Calu3 (cell line): ENCODE data around the gene SHMT2. TPM values are rescaled to one million over a fixed set of nuclear protein-coding genes. Genes with fewer than 3 reads are reported as not detected.
"Not testable (repeated sequence)": the region's sequence is repeated elsewhere in the genome, so short reads cannot be mapped to it uniquely, and the experiment has no call there.

Source experiments
- BruUV-seq: library from RNA; stranded (reverse); fragments of 400-500 nt; replicated peaks from 2 replicates; lab custom pipeline; 2021; lab: Mats Ljungman, UMichigan
- CTCF ChIA-PET: fragments of 300-600 bp; sonication (Branson Sonifier 250); formaldehyde crosslinking; loops from one replicate; lab custom pipeline; 2022; ENCODE audit warnings: antibody characterized with exemption; lab: Charles Lee
- DNase-seq: peaks from one replicate; pipeline ENCODE4 v3.0.0; 2022
- H3K27ac Mint-ChIP-seq: one replicate; pipeline ENCODE4 v1.8.0; 2022; ENCODE audit warnings: mixed read lengths; ENCODE audit not compliant: unreplicated experiment
- H3K27me3 Mint-ChIP-seq: one replicate; pipeline ENCODE4 v1.8.0; 2022; ENCODE audit warnings: mixed read lengths; ENCODE audit not compliant: unreplicated experiment
- H3K36me3 Mint-ChIP-seq: one replicate; pipeline ENCODE4 v1.8.0; 2022; ENCODE audit warnings: mild to moderate bottlenecking, moderate library complexity, mixed read lengths; ENCODE audit not compliant: insufficient read depth, unreplicated experiment
- H3K4me1 Mint-ChIP-seq: one replicate; pipeline ENCODE4 v1.8.0; 2022; ENCODE audit warnings: mild to moderate bottlenecking, low read depth, mixed read lengths; ENCODE audit not compliant: unreplicated experiment
- H3K4me3 Mint-ChIP-seq: one replicate; pipeline ENCODE4 v1.8.0; 2022; ENCODE audit warnings: mild to moderate bottlenecking, low read depth, moderate library complexity, mixed read lengths; ENCODE audit not compliant: unreplicated experiment
- H3K9me3 Mint-ChIP-seq: one replicate; pipeline ENCODE4 v1.8.0; 2022; ENCODE audit warnings: low read depth, mixed read lengths; ENCODE audit not compliant: unreplicated experiment
- intact Hi-C: fragments of 100-400 bp; cut with micrococcal nuclease; formaldehyde crosslinking; loops from one replicate; pipeline ENCODE4 v1.10.0; 2022; ENCODE audit not compliant: unreplicated experiment
- total RNA-seq: library from RNA; stranded (reverse); gene quantifications from 2 replicates; pipeline ENCODE4 v1.2.3, GENCODE V29; 2022
- TF ChIP-seq, protein P1 (sequence below): fragments of 200-600 bp; IDR thresholded peaks from one replicate; pipeline ENCODE4 v1.8.0; 2022; ENCODE audit warnings: antibody characterized with exemption; ENCODE audit not compliant: unreplicated experiment

The SHMT2 gene
- total RNA-seq, 1 experiment from 2014 or later: 243 TPM

DNA sequence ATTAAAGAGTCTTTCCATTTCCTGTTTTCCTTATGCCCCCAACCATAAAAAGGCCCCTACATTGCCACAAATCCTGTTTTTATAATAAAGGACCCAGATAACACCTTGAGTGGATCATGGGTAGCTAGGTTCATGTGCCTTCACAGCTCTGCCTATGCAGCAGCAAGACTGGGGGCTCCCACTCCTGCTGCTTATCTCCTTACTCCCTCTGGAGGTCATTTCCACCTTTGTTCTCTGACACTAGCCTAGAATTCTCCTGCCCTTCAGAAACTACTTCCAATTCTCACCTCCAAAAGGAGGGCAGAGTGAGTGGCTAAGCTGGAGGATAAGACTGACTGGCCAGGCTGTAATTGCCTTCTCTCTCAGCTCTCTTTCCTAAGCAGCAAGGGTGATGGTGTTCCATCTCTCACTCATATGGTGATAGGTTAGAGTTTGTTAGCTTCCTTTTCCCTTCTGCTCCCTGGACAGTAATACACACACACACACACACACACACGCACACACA is 41.5 kb downstream of the SHMT2 start:
- no peak overlapping the region for H3K27ac Mint-ChIP-seq
- H3K27me3 Mint-ChIP-seq: no peaks in the 10 kb centered on the region
- CTCF ChIA-PET: no interaction called here
- H3K4me1 Mint-ChIP-seq: no peaks in the 10 kb centered on the region
- BruUV-seq: no TSS peak
- TF ChIP-seq, protein P1, sequence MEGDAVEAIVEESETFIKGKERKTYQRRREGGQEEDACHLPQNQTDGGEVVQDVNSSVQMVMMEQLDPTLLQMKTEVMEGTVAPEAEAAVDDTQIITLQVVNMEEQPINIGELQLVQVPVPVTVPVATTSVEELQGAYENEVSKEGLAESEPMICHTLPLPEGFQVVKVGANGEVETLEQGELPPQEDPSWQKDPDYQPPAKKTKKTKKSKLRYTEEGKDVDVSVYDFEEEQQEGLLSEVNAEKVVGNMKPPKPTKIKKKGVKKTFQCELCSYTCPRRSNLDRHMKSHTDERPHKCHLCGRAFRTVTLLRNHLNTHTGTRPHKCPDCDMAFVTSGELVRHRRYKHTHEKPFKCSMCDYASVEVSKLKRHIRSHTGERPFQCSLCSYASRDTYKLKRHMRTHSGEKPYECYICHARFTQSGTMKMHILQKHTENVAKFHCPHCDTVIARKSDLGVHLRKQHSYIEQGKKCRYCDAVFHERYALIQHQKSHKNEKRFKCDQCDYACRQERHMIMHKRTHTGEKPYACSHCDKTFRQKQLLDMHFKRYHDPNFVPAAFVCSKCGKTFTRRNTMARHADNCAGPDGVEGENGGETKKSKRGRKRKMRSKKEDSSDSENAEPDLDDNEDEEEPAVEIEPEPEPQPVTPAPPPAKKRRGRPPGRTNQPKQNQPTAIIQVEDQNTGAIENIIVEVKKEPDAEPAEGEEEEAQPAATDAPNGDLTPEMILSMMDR: no peak
- no peak for DNase-seq
- no peaks in the 10 kb centered on the region for H3K9me3 Mint-ChIP-seq
- intact Hi-C loops: no loop called here
- no peak overlapping the region for H3K4me3 Mint-ChIP-seq
- peaks cover 18% of the 10 kb centered on the region for H3K36me3 Mint-ChIP-seq

DNA sequence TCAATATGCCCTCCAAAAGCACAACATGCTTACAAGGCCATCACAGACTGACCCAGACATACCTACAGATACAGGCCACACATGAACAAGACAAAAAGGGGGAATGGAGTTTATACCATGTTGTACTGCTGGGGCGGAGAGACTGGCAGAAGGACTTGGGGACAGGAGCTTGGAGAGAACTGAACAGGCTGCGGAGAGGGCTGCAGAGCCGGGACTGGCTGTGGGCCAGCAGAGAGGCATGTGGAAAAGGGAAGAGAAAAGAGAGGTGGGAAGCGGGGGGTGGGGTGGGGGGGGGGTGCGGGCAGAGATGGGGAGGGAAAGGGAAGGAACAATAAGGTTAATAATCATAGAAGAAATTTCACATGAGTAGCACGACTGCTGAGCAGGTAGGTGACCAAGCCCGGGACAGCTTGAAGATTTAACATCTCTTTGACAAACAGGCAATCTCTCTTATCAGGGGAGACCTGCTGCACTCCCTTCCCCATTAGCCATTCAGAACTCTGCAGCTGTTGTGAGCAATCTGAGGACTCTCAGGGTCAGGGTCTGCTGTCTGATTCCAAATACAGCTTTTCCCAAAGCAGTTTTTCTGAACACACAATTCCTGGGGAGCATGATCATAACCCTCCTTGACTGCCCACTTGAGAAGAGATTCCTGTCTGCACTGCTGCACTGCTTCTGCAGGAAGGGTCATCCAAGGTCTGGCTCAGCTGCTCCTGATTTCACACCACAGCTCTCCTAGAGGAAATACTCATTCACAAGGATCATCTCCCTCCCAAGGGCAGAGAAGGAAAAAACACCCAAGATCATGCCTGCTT is 43.0 kb downstream of the SHMT2 start:
- Mint-ChIP-seq H3K9me3 (no peaks in the 10 kb centered on the region), H3K27me3 (no peaks in the 10 kb centered on the region), H3K4me3 (no peak overlapping the region), H3K4me1 (no peaks in the 10 kb centered on the region), H3K27ac (no peak overlapping the region), H3K36me3 (peaks cover 10% of the 10 kb centered on the region)
- DNase-seq: no peak
- TF ChIP-seq, protein P1: no peak
- BruUV-seq: no TSS peak
- CTCF ChIA-PET: no interaction called here
- intact Hi-C loops: no loop called here

DNA sequence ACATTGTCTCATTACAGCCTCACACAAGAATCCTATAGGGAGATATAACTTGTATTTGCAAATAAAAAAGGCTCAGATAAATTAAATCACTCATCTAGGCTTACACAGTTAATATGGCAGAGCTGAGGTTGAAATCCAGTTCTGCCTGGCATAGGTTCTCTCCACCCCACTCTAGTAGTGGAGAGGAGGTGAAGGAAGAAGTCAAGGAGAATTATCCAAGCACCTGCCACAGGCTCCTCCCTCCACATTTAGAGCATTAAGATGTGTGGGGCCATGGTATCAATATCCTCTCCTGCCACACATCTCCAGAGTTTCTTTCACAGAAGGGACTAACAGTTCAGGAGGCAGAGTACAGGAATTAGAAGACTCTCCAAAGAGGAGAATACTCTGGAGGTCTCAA is 44.0 kb downstream of the SHMT2 start:
- DNase-seq: no peak
- Mint-ChIP-seq H3K9me3 (no peaks in the 10 kb centered on the region), H3K36me3 (peaks cover 17% of the 10 kb centered on the region), H3K4me1 (no peaks in the 10 kb centered on the region), H3K27ac (no peak overlapping the region), H3K27me3 (no peaks in the 10 kb centered on the region), H3K4me3 (no peak overlapping the region)
- TF ChIP-seq, protein P1: no peak
- no TSS peak for BruUV-seq
- intact Hi-C loops: no loop called here
- CTCF ChIA-PET: no interaction called here

DNA sequence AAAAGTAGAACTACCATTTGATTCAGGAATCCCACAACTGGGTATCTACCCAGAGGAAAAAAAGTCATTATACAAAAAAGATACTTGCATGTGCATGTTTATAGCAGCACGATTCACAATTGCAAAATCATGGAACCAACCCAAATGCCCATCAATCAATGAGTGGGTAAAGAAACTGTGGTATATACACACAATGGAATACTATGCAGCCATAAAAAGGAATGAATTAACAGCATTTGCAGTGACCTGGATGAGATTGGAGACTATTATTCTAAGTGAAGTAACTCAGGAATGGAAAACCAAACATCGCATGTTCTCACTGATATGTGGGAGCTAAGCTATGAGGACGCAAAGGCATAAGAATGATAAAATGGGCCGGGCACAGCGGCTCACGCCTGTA is 46.7 kb downstream of the SHMT2 start:
- H3K27me3 Mint-ChIP-seq, intact Hi-C loops, H3K9me3 Mint-ChIP-seq, BruUV-seq, DNase-seq, H3K4me3 Mint-ChIP-seq, H3K27ac Mint-ChIP-seq: not testable (repeated sequence)
- Mint-ChIP-seq H3K4me1 (peaks cover 15% of the 10 kb centered on the region), H3K36me3 (peaks cover 29% of the 10 kb centered on the region)
- CTCF ChIA-PET: interaction anchor here (0.7 to 1.0 kb wide), 2 partner anchors 12 to 167 kb away, joined by 8 to 10 read pairs; no protein-coding TSS in a partner anchor
